Measurements from ENCODE around the gene VPS52. TPM values are rescaled to one million over a fixed set of nuclear protein-coding genes. Genes with fewer than 3 reads are reported as not detected.
"Not testable (repeated sequence)": the region's sequence is repeated elsewhere in the genome, so short reads cannot be mapped to it uniquely, and the experiment has no call there.

VPS52 gene
- total RNA-seq, 1 donor from 2014 or later, result 97.2 TPM

DNA sequence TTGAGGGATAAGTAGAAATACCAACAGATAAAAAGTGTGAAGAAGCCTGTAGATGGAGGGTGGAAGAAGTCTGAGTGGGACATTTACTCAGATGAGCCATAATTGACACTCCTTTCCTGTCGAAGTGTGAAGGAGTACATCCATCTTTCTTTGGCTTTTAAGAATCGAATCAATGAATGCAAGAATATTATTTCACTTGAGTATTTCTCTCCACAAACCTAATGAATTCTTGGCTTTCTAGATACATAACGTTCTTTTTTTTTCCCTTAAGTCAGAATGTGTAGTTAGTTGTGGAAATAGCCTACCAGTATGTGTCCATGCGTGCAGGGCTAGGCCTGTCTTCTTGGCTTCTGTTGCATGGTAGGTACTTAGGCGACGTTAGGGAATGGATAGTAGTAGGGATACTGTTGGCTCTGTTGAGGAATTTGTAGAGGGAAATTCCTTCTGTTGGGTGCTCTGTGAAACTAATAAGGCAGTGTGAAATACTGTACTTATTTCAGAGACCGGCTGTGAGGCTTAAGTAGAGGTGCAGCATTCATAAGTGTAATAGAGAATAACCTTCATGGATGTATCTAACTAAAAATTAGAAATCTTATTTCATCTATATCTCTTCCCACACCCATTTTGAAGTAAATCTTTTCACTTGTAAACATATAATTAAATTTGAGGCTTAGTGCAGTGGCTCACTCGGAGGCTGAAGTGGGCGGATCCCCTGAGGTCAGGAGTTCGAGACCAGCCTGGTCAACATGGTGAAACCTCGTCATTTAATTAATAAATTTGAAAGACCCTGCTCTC is 1.6 kb upstream of the VPS52 start:
- intact Hi-C loops (cut with micrococcal nuclease), result loop anchor here (5.0 kb wide), 1 partner anchor 514 kb away; the partner anchor contains the start of gene LEMD2
- no peak for ATAC-seq (ENCODE audit: low read depth)
- TF ChIP-seq, protein P1, sequence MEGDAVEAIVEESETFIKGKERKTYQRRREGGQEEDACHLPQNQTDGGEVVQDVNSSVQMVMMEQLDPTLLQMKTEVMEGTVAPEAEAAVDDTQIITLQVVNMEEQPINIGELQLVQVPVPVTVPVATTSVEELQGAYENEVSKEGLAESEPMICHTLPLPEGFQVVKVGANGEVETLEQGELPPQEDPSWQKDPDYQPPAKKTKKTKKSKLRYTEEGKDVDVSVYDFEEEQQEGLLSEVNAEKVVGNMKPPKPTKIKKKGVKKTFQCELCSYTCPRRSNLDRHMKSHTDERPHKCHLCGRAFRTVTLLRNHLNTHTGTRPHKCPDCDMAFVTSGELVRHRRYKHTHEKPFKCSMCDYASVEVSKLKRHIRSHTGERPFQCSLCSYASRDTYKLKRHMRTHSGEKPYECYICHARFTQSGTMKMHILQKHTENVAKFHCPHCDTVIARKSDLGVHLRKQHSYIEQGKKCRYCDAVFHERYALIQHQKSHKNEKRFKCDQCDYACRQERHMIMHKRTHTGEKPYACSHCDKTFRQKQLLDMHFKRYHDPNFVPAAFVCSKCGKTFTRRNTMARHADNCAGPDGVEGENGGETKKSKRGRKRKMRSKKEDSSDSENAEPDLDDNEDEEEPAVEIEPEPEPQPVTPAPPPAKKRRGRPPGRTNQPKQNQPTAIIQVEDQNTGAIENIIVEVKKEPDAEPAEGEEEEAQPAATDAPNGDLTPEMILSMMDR (IDR thresholded peaks at IDR 0.05), result no peak
- Mint-ChIP-seq H3K9me3 (no peaks in the 10 kb centered on the region), H3K4me1 (peaks cover 70% of the 10 kb centered on the region), H3K36me3 (ENCODE audit: low read depth) (peaks cover 76% of the 10 kb centered on the region), H3K27me3 (no peaks in the 10 kb centered on the region), H3K27ac (peak overlapping the region; percentile 100), H3K4me3 (peak overlapping the region; percentile 100)
- no peak for DNase-seq
- CTCF ChIA-PET, result no interaction called here
- POLR2A ChIA-PET, result interaction anchor here (2.4 to 3.9 kb wide), 7 partner anchors 16 to 198 kb away, joined by 9 to 80 read pairs (median 28); partner anchors contain the start of genes CUTA, HLA-DPB1, PFDN6 and RGL2

DNA sequence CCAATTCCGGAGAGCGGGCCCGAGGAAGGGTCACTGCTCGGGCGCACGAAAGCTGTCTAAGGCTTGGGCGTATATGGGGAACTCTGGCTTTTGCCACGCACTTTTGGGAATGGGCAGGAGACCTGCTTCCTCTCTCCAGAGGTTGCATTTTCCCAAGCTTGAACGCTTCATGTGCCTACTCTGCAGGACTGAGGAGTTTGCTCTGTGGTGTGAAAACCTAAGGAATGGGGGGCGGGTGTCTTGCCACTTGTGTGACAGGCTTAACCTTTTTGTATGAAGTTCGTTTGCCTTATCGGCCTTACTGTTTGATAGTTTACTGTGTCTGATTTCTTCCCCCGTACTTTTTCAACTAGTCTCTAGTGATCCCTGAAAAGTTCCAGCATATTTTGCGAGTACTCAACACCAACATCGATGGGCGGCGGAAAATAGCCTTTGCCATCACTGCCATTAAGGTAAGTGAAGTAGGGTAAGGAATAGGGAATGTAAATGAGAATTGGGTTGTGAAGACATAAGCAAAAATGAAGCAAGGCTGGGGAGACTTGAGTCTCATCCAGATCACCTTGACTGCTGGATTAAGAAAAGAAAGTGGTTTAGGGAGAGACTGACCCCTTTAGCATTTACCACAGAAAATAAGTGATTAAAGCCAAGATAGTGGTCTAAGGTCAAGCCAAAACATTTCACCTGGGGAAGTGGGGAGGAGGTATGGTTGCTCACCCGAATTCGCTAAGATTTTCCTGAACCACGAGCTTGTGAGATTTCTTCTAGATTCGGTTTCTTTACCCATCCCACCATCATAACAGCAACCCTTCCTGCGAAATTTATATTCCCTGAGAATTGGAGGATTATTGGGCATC is 826 bp upstream of the VPS52 start:
- no peaks in the 10 kb centered on the region for H3K9me3 Mint-ChIP-seq
- DNase-seq (no peak), ATAC-seq (ENCODE audit: low read depth) (peak; percentile 4)
- no peaks in the 10 kb centered on the region for H3K27me3 Mint-ChIP-seq
- peaks cover 63% of the 10 kb centered on the region for H3K4me1 Mint-ChIP-seq
- TF ChIP-seq, protein P1 (IDR thresholded peaks at IDR 0.05), result no peak
- H3K4me3 Mint-ChIP-seq, result peak overlapping the region; percentile 100
- POLR2A ChIA-PET, result interaction anchor here (0.5 to 3.9 kb wide), 38 partner anchors 9 to 1607 kb away, joined by 3 to 80 read pairs (median 6); partner anchors contain the start of genes BAK1, CSNK2B, CUTA and HLA-DMA
- intact Hi-C loops (cut with micrococcal nuclease), result loop anchor here (5.0 kb wide), 1 partner anchor 515 kb away; the partner anchor contains the start of gene LEMD2
- CTCF ChIA-PET, result interaction anchor here (1.0 to 2.0 kb wide), 4 partner anchors 16 to 272 kb away, joined by 3 to 11 read pairs (median 4); partner anchors contain the start of genes PFDN6 and WDR46
- peak overlapping the region; percentile 100 for H3K27ac Mint-ChIP-seq
- peaks cover 81% of the 10 kb centered on the region for H3K36me3 Mint-ChIP-seq (ENCODE audit: low read depth)

DNA sequence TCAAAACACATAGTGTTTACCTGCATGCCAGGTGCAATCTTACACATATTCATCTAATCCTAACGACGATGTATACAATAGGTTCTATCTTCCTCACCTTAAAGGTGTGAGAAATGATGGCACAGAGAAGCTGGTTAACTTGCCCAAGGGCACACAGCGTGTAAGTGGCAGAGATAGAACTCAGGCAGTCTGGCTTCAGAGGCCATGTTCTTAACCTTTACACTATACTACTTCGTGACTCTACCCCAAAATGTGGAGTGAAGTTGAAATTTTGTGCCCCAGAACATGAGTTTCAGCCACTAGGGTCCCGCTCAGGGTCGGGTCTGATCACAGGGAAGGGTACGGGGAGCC is 584 bp downstream of the VPS52 start:
- Mint-ChIP-seq H3K27ac (peak overlapping the region; percentile 100), H3K36me3 (ENCODE audit: low read depth) (peaks cover 86% of the 10 kb centered on the region), H3K9me3 (no peaks in the 10 kb centered on the region), H3K4me1 (peaks cover 53% of the 10 kb centered on the region), H3K4me3 (peak overlapping the region; percentile 100), H3K27me3 (no peaks in the 10 kb centered on the region)
- no peak for DNase-seq
- peak; percentile 10 for ATAC-seq (ENCODE audit: low read depth)
- ChIA-PET POLR2A (interaction anchor here (0.6 to 3.9 kb wide), 38 partner anchors 9 to 1568 kb away, joined by 3 to 80 read pairs (median 6); partner anchors contain the start of genes ABHD16A, CUTA, GPSM3 and HLA-DPA1), CTCF (interaction anchor here (1.1 to 2.0 kb wide), 4 partner anchors 18 to 74 kb away, joined by 3 to 11 read pairs (median 6); partner anchors contain the start of genes PFDN6 and WDR46)
- TF ChIP-seq, protein P1 (IDR thresholded peaks at IDR 0.05), result no peak
- intact Hi-C loops (cut with micrococcal nuclease), result loop anchor here (1.0 to 5.0 kb wide), 9 partner anchors 18 to 516 kb away; partner anchors contain the start of genes CUTA, LEMD2, PFDN6 and RING1

DNA sequence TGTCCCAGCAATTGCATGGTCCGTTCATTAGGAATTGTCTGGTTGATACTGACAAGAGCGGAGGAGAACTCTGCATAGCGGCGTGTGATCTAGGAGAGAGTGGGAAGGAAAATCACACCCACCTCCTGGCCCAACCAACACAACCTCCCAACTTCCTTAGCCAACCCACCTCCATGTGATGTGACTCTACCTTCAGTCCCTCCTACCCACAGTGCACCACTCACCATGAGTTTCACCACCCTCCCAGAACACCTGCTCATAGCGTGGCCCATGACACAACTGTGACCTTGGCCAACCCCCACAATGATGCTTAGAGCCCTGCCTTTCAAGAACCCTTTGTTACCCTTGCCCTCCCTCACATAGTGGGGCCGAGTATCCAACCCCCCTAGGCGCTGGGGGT is 7.7 kb downstream of the VPS52 start:
- Mint-ChIP-seq H3K4me1 (no peaks in the 10 kb centered on the region), H3K36me3 (ENCODE audit: low read depth) (peaks cover 87% of the 10 kb centered on the region), H3K27me3 (no peaks in the 10 kb centered on the region), H3K4me3 (no peak overlapping the region), H3K9me3 (peaks cover 4% of the 10 kb centered on the region), H3K27ac (no peak overlapping the region)
- DNase-seq (no peak), ATAC-seq (ENCODE audit: low read depth) (no peak)
- TF ChIP-seq, protein P1 (IDR thresholded peaks at IDR 0.05), result no peak
- intact Hi-C loops (cut with micrococcal nuclease), result no loop called here
- POLR2A ChIA-PET, result interaction anchor here (0.5 to 0.7 kb wide), 2 partner anchors 28 to 1424 kb away, joined by 3 read pairs; no protein-coding TSS in a partner anchor
- CTCF ChIA-PET, result no interaction called here

DNA sequence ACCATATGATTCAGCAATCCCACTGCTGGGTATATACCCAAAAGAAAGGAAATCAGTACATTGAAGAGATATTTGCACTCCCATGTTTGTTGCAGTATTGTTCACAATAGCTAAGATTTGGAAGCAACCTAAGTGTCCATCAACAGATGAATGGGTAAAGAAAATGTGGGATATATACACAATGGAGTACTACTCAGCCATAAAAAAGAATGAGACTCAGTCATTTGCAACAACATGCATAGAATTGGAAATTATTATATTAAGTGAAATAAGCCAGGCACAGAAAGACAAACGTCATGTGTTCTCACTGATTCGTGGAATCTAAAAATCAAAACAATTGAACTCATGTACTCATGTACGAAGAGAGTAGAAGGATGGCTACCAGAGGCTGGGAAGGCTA is 9.2 kb downstream of the VPS52 start:
- H3K36me3 Mint-ChIP-seq (ENCODE audit: low read depth), result peaks cover 79% of the 10 kb centered on the region
- POLR2A ChIA-PET, result interaction anchor here (0.7 to 1.2 kb wide), 3 partner anchors 9 to 309 kb away, joined by 4 to 7 read pairs (median 6); partner anchors contain the start of genes RPS18 and VPS52
- ATAC-seq (ENCODE audit: low read depth); H3K27me3 Mint-ChIP-seq; H3K9me3 Mint-ChIP-seq; H3K4me3 Mint-ChIP-seq; CTCF ChIA-PET; intact Hi-C loops (cut with micrococcal nuclease); DNase-seq; H3K27ac Mint-ChIP-seq; H3K4me1 Mint-ChIP-seq: not testable (repeated sequence)

Measured in activated B cell treated with CpG ODN at 0.5 μM for 24 hours (primary cell).